ENCODE data around the gene RCAN1.

DNA sequence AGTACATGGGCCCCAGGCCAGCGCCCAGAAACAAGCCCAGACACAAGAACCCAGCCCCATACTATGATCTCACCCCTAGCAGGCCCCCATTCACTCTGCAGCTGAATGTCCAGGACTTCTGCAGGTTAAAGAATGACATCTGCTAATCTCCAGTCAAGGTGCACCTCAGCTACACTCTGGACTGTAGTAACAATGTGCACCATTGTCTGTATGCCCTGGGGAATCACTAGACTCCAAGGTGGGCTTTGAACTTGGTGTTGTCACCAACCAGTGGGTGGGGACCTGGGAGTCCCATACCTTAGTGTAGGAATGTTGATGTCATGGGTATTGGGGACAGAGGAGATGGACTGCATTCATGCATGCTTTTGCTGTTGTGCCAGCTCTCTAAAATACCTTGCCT lies 113.2 kb downstream of the RCAN1 start:
- TF ChIP-seq SP1 (IDR thresholded peaks at IDR 0.05) (no peak), GABPA (IDR thresholded peaks at IDR 0.05 in 1 of 2, conservative IDR thresholded peaks at IDR 0.05 in 1 of 2) (no peak), TAF1 (conservative IDR thresholded peaks at IDR 0.05) (no peak), YY1 (IDR thresholded peaks at IDR 0.05) (no peak), EGR1 (IDR thresholded peaks at IDR 0.05; ENCODE audit: low read depth in 2 of 2) (no peak), RAD21 (IDR thresholded peaks at IDR 0.05) (no peak), FOXA1 (IDR thresholded peaks at IDR 0.05) (no peak)
- TF ChIP-seq, protein P1, sequence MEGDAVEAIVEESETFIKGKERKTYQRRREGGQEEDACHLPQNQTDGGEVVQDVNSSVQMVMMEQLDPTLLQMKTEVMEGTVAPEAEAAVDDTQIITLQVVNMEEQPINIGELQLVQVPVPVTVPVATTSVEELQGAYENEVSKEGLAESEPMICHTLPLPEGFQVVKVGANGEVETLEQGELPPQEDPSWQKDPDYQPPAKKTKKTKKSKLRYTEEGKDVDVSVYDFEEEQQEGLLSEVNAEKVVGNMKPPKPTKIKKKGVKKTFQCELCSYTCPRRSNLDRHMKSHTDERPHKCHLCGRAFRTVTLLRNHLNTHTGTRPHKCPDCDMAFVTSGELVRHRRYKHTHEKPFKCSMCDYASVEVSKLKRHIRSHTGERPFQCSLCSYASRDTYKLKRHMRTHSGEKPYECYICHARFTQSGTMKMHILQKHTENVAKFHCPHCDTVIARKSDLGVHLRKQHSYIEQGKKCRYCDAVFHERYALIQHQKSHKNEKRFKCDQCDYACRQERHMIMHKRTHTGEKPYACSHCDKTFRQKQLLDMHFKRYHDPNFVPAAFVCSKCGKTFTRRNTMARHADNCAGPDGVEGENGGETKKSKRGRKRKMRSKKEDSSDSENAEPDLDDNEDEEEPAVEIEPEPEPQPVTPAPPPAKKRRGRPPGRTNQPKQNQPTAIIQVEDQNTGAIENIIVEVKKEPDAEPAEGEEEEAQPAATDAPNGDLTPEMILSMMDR (IDR thresholded peaks at IDR 0.05; ENCODE audit: low read depth, low read length, missing input control): no peak
- TF ChIP-seq, protein P2, sequence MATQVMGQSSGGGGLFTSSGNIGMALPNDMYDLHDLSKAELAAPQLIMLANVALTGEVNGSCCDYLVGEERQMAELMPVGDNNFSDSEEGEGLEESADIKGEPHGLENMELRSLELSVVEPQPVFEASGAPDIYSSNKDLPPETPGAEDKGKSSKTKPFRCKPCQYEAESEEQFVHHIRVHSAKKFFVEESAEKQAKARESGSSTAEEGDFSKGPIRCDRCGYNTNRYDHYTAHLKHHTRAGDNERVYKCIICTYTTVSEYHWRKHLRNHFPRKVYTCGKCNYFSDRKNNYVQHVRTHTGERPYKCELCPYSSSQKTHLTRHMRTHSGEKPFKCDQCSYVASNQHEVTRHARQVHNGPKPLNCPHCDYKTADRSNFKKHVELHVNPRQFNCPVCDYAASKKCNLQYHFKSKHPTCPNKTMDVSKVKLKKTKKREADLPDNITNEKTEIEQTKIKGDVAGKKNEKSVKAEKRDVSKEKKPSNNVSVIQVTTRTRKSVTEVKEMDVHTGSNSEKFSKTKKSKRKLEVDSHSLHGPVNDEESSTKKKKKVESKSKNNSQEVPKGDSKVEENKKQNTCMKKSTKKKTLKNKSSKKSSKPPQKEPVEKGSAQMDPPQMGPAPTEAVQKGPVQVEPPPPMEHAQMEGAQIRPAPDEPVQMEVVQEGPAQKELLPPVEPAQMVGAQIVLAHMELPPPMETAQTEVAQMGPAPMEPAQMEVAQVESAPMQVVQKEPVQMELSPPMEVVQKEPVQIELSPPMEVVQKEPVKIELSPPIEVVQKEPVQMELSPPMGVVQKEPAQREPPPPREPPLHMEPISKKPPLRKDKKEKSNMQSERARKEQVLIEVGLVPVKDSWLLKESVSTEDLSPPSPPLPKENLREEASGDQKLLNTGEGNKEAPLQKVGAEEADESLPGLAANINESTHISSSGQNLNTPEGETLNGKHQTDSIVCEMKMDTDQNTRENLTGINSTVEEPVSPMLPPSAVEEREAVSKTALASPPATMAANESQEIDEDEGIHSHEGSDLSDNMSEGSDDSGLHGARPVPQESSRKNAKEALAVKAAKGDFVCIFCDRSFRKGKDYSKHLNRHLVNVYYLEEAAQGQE (IDR thresholded peaks at IDR 0.05): no peak

All from liver (tissue), 3 donors.